Upper lobe of left lung (tissue), 4 donors: ENCODE measurements around the gene KAZN.

Experiments used
- POLR2A ChIP-seq, 4 donors: fragments of 450-650 bp; IDR thresholded peaks; one replicate each; pipeline ENCODE4 v1.5.1; 2016 to 2017; ENCODE audit warnings: antibody characterized with exemption in 4 of 4, mild to moderate bottlenecking in 2 of 4
- TF ChIP-seq, protein P1 (sequence below), 6 experiments: fragments of 450-650 bp in 4 of 6; fragments of 200-600 bp in 2 of 6; sonication (generic) in 2 of 6; IDR thresholded peaks; one replicate each; pipeline ENCODE4 v1.5.1; 2016 to 2019; ENCODE audit warnings: antibody characterized with exemption in 6 of 6

DNA sequence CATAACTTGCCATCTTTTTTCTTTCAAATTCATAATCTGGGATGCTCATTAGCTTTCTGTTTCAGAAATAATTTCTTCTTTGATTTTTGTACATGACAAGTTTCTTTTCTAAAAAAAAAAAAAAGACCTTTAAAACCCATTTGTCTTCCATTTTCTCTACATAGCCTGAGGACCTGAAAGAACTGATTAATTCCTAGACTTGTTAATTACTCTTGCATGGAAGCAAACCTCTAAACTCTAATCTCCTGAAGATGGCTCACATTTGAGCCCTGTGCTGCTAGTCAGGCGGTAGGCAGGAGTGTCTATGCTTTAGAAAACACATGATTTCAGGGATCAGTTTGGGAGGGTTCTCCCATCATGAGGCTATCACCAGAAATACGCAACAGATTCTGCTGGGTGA lies 152.0 kb downstream of the KAZN start:
- TF ChIP-seq, protein P1, sequence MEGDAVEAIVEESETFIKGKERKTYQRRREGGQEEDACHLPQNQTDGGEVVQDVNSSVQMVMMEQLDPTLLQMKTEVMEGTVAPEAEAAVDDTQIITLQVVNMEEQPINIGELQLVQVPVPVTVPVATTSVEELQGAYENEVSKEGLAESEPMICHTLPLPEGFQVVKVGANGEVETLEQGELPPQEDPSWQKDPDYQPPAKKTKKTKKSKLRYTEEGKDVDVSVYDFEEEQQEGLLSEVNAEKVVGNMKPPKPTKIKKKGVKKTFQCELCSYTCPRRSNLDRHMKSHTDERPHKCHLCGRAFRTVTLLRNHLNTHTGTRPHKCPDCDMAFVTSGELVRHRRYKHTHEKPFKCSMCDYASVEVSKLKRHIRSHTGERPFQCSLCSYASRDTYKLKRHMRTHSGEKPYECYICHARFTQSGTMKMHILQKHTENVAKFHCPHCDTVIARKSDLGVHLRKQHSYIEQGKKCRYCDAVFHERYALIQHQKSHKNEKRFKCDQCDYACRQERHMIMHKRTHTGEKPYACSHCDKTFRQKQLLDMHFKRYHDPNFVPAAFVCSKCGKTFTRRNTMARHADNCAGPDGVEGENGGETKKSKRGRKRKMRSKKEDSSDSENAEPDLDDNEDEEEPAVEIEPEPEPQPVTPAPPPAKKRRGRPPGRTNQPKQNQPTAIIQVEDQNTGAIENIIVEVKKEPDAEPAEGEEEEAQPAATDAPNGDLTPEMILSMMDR (IDR thresholded peaks at IDR 0.05), result no peak
- TF ChIP-seq POLR2A (IDR thresholded peaks at IDR 0.05), result no peak
